Activated CD4-positive, alpha-beta T cell treated with anti-CD3 and anti-CD28 coated beads, Interleukin-2, amount 10 ng/mL, durations not matched to agents 24 days and 14 days (primary cell): ENCODE data around the gene GPR31. TPM values are rescaled to one million over a fixed set of nuclear protein-coding genes. Genes with fewer than 3 reads are reported as not detected.

ENCODE experiments used
- DNase-seq: peaks from one replicate; pipeline ENCODE4 v3.0.0; 2022
- H3K27ac Mint-ChIP-seq: one replicate; pipeline ENCODE4 v1.8.0; 2022; ENCODE audit warnings: mild to moderate bottlenecking, mixed read lengths
- H3K27me3 Mint-ChIP-seq: one replicate; pipeline ENCODE4 v1.8.0; 2022; ENCODE audit warnings: mixed read lengths
- H3K36me3 Mint-ChIP-seq: one replicate; pipeline ENCODE4 v1.8.0; 2022; ENCODE audit warnings: low read depth, mild to moderate bottlenecking, mixed read lengths
- H3K4me1 Mint-ChIP-seq: one replicate; pipeline ENCODE4 v1.8.0; 2021; ENCODE audit warnings: mixed read lengths
- H3K4me3 Mint-ChIP-seq: one replicate; pipeline ENCODE4 v1.8.0; 2022; ENCODE audit warnings: mild to moderate bottlenecking, moderate library complexity, mixed read lengths
- H3K9me3 Mint-ChIP-seq: one replicate; pipeline ENCODE4 v1.8.0; 2021; ENCODE audit warnings: mixed read lengths
- intact Hi-C: fragments of 100-400 bp; cut with micrococcal nuclease; formaldehyde crosslinking; loops from one replicate; pipeline ENCODE4 v1.15.1; 2023
- total RNA-seq: library from RNA; stranded (reverse); gene quantifications from 2 replicates; pipeline ENCODE4 v1.2.3, GENCODE V29; 2022

GPR31 gene
- total RNA-seq, 1 donor from 2014 or later, result not detected

- Mint-ChIP-seq H3K36me3 (no peaks in the 10 kb centered on the region), H3K27ac (no peak overlapping the region), H3K9me3 (no peaks in the 10 kb centered on the region), H3K27me3 (peaks cover 5% of the 10 kb centered on the region), H3K4me3 (no peak overlapping the region), H3K4me1 (no peaks in the 10 kb centered on the region)
- no peak for DNase-seq
- intact Hi-C loops, result no loop called here
Observed at GRCh38 chr6:167113935-167114910, 43.6 kb downstream of the GPR31 start.

GRCh38 chr6:167113047-167113754, 44.6 kb downstream of the GPR31 start:
- intact Hi-C loops, result no loop called here
- Mint-ChIP-seq H3K9me3 (no peaks in the 10 kb centered on the region), H3K4me1 (no peaks in the 10 kb centered on the region), H3K36me3 (no peaks in the 10 kb centered on the region), H3K4me3 (no peak overlapping the region), H3K27ac (no peak overlapping the region), H3K27me3 (peaks cover 5% of the 10 kb centered on the region)
- DNase-seq, result no peak

- no peaks in the 10 kb centered on the region for H3K9me3 Mint-ChIP-seq
- no peak overlapping the region for H3K27ac Mint-ChIP-seq
- intact Hi-C loops, result no loop called here
- DNase-seq, result no peak
- no peak overlapping the region for H3K4me3 Mint-ChIP-seq
- H3K4me1 Mint-ChIP-seq, result no peaks in the 10 kb centered on the region
- H3K27me3 Mint-ChIP-seq, result peaks cover 8% of the 10 kb centered on the region
- no peaks in the 10 kb centered on the region for H3K36me3 Mint-ChIP-seq
Observed at GRCh38 chr6:167112421-167112820, 45.4 kb downstream of the GPR31 start.

- Mint-ChIP-seq H3K9me3 (no peaks in the 10 kb centered on the region), H3K4me1 (no peaks in the 10 kb centered on the region), H3K36me3 (no peaks in the 10 kb centered on the region), H3K27ac (no peak overlapping the region), H3K4me3 (no peak overlapping the region), H3K27me3 (peaks cover 8% of the 10 kb centered on the region)
- intact Hi-C loops, result no loop called here
- DNase-seq, result no peak
Observed at GRCh38 chr6:167111597-167111996, 46.2 kb downstream of the GPR31 start.

- intact Hi-C loops, result no loop called here
- no peaks in the 10 kb centered on the region for H3K36me3 Mint-ChIP-seq
- DNase-seq, result no peak
- no peak overlapping the region for H3K27ac Mint-ChIP-seq
- H3K9me3 Mint-ChIP-seq, result no peaks in the 10 kb centered on the region
- no peak overlapping the region for H3K4me3 Mint-ChIP-seq
- H3K4me1 Mint-ChIP-seq, result no peaks in the 10 kb centered on the region
- H3K27me3 Mint-ChIP-seq, result peaks cover 7% of the 10 kb centered on the region
Observed at GRCh38 chr6:167109651-167110050, 48.1 kb downstream of the GPR31 start.

GRCh38 chr6:167108278-167108677, 49.5 kb downstream of the GPR31 start:
- no peak overlapping the region for H3K4me3 Mint-ChIP-seq
- no peak for DNase-seq
- intact Hi-C loops, result no loop called here
- peaks cover 7% of the 10 kb centered on the region for H3K27me3 Mint-ChIP-seq
- no peaks in the 10 kb centered on the region for H3K36me3 Mint-ChIP-seq
- peaks cover 2% of the 10 kb centered on the region for H3K4me1 Mint-ChIP-seq
- H3K27ac Mint-ChIP-seq, result no peak overlapping the region
- no peaks in the 10 kb centered on the region for H3K9me3 Mint-ChIP-seq

- Mint-ChIP-seq H3K4me3 (no peak overlapping the region), H3K36me3 (no peaks in the 10 kb centered on the region), H3K27ac (no peak overlapping the region), H3K27me3 (peaks cover 7% of the 10 kb centered on the region), H3K4me1 (peaks cover 7% of the 10 kb centered on the region), H3K9me3 (no peaks in the 10 kb centered on the region)
- no peak for DNase-seq
- intact Hi-C loops, result no loop called here
Observed at GRCh38 chr6:167107787-167108186, 50.0 kb downstream of the GPR31 start.

- peaks cover 8% of the 10 kb centered on the region for H3K4me1 Mint-ChIP-seq
- peaks cover 8% of the 10 kb centered on the region for H3K27me3 Mint-ChIP-seq
- DNase-seq, result no peak
- no peak overlapping the region for H3K27ac Mint-ChIP-seq
- no peaks in the 10 kb centered on the region for H3K9me3 Mint-ChIP-seq
- intact Hi-C loops, result no loop called here
- H3K4me3 Mint-ChIP-seq, result no peak overlapping the region
- H3K36me3 Mint-ChIP-seq, result no peaks in the 10 kb centered on the region
Observed at GRCh38 chr6:167106406-167106805, 51.4 kb downstream of the GPR31 start.

Other genes starting within 250 kb of the GPR31 start
- gene RNASET2, start 201.4 kb downstream of the GPR31 start, total RNA-seq, result 93.3 and 108 TPM in 2 replicates
- gene CEP43, start 158.6 kb downstream of the GPR31 start, total RNA-seq, result 21.1 and 23.0 TPM in 2 replicates
- not detected in 2 replicates for gene CCR6, start 34.9 kb downstream of the GPR31 start, total RNA-seq
- not detected in 2 replicates for gene UNC93A, start 133.3 kb upstream of the GPR31 start, total RNA-seq
- gene TTLL2, start 167.1 kb upstream of the GPR31 start, total RNA-seq, result not detected in 2 replicates